ENCODE data around the gene ROCK2.

Gene ROCK2

GRCh38 chr2:11157296-11157695 is 187.1 kb downstream of the ROCK2 start:
- no peak for DNase-seq (ENCODE audit: low read depth)
- Histone ChIP-seq H3K9ac (ENCODE audit: low read length) (no peak overlapping the region), H3K4me1 (ENCODE audit: control insufficient read depth, insufficient read depth, low read length) (peaks cover 12% of the 10 kb centered on the region), H3K4me3 (ENCODE audit: low read length) (no peak overlapping the region), H3K9me3 (ENCODE audit: control insufficient read depth, low read length) (no peaks in the 10 kb centered on the region), H3K27me3 (replicated peaks; ENCODE audit: control insufficient read depth, insufficient read depth, low read length) (peaks cover 3% of the 10 kb centered on the region), H3K36me3 (ENCODE audit: control insufficient read depth, insufficient read depth, low read length, severe bottlenecking) (no peaks in the 10 kb centered on the region)

DNA sequence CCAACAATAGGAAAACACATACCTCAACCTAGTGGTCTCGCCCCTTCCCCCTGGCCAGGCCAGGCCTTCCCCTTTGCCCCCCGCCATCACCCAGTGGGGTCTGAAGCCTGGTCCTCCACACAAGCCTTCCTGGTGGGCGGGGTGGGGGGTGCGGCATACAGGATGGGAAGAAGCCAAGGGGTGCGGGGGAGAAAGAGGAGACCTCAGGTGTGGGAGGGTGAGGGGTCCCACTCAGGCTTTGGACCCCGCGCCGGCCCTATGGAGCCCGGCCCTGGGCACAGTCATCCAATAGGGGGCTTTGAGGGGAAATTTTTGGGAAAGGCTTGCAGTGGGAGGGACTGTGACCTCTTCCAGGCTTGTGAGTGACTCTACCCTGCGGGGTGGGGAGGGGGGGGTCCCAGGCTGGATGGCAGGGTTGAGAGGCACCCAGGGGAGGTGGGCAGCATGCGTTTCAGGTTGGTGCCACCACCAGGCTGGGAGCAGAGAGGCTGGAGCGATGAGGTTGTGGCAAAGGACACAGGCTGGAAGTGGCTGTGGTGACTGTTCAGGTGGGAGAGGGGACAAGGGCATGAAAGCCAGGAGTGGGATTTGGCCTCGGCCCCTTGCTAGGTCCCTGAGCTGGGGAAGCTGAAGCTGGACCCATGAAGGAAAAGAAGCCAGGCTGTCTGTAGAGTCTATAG is 187.9 kb downstream of the ROCK2 start:
- peaks cover 12% of the 10 kb centered on the region for H3K4me1 ChIP-seq (ENCODE audit: control insufficient read depth, insufficient read depth, low read length)
- H3K9me3 ChIP-seq (ENCODE audit: control insufficient read depth, low read length) = no peaks in the 10 kb centered on the region
- H3K27me3 ChIP-seq (replicated peaks; ENCODE audit: control insufficient read depth, insufficient read depth, low read length) = peaks cover 3% of the 10 kb centered on the region
- no peak for DNase-seq (ENCODE audit: low read depth)
- peak overlapping the region; percentile 89 for H3K4me3 ChIP-seq (ENCODE audit: low read length)
- no peaks in the 10 kb centered on the region for H3K36me3 ChIP-seq (ENCODE audit: control insufficient read depth, insufficient read depth, low read length, severe bottlenecking)
- H3K9ac ChIP-seq (ENCODE audit: low read length) = peak overlapping the region; percentile 91

GRCh38 chr2:11155381-11156035 is 188.9 kb downstream of the ROCK2 start, which contains the start of gene SLC66A3:
TSS of gene SLC66A3 (plus strand) at chr2:11155467. CDS start at chr2:11155547, 80 bp downstream.
- peaks cover 15% of the 10 kb centered on the region for H3K4me1 ChIP-seq (ENCODE audit: control insufficient read depth, insufficient read depth, low read length)
- peak within 1 kb of the TSS; percentile 89 for H3K4me3 ChIP-seq (ENCODE audit: low read length)
- no peak for DNase-seq (ENCODE audit: low read depth)
- peak within 1 kb of the TSS; percentile 91 for H3K9ac ChIP-seq (ENCODE audit: low read length)
- H3K36me3 ChIP-seq (ENCODE audit: control insufficient read depth, insufficient read depth, low read length, severe bottlenecking) = no peaks in the 10 kb centered on the region
- H3K9me3 ChIP-seq (ENCODE audit: control insufficient read depth, low read length) = no peaks in the 10 kb centered on the region
- H3K27me3 ChIP-seq (replicated peaks; ENCODE audit: control insufficient read depth, insufficient read depth, low read length) = peaks cover 3% of the 10 kb centered on the region

- Histone ChIP-seq H3K36me3 (ENCODE audit: control insufficient read depth, insufficient read depth, low read length, severe bottlenecking) (no peaks in the 10 kb centered on the region), H3K4me3 (ENCODE audit: low read length) (peak overlapping the region; percentile 81)
These were observed 189.5 kb downstream of the ROCK2 start for GRCh38 chr2:11154923-11155380.

GRCh38 chr2:11154016-11154922 is 190.2 kb downstream of the ROCK2 start:
- Histone ChIP-seq H3K9ac (ENCODE audit: low read length) (peak overlapping the region; percentile 91), H3K4me3 (ENCODE audit: low read length) (peak overlapping the region; percentile 81), H3K27me3 (replicated peaks; ENCODE audit: control insufficient read depth, insufficient read depth, low read length) (peaks cover 3% of the 10 kb centered on the region), H3K9me3 (ENCODE audit: control insufficient read depth, low read length) (no peaks in the 10 kb centered on the region), H3K4me1 (ENCODE audit: control insufficient read depth, insufficient read depth, low read length) (peaks cover 15% of the 10 kb centered on the region), H3K36me3 (ENCODE audit: control insufficient read depth, insufficient read depth, low read length, severe bottlenecking) (no peaks in the 10 kb centered on the region)
- DNase-seq (ENCODE audit: low read depth) = no peak

More at GRCh38 chr2:11154923-11155380, 189.5 kb downstream of the ROCK2 start:
- Histone ChIP-seq H3K4me1 (ENCODE audit: control insufficient read depth, insufficient read depth, low read length) (peaks cover 15% of the 10 kb centered on the region), H3K9me3 (ENCODE audit: control insufficient read depth, low read length) (no peaks in the 10 kb centered on the region), H3K9ac (ENCODE audit: low read length) (peak overlapping the region; percentile 91), H3K27me3 (replicated peaks; ENCODE audit: control insufficient read depth, insufficient read depth, low read length) (peaks cover 3% of the 10 kb centered on the region)
- peak; percentile 99 for DNase-seq (ENCODE audit: low read depth)

DNA sequence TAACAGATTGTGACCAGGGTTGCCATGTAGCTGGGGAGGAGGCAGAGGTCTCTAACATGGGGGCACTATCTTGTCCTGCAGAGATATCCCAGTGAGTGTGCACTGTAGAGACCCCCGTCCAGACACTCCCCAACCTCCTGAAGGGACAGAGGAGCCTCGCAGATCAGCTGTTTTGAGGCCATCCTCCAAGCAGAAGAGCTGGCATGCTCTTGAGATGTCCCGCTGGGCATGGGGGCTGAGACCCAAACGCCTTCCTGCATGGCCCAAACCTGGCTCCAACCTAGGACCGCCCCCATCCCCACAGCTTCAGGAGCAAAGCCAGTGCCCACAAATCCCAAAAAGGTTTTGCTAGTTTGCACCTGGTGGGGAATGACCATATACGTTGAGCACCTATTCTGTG is 191.8 kb downstream of the ROCK2 start:
- H3K9ac ChIP-seq (ENCODE audit: low read length) = no peak overlapping the region
- H3K27me3 ChIP-seq (replicated peaks; ENCODE audit: control insufficient read depth, insufficient read depth, low read length) = peaks cover 3% of the 10 kb centered on the region
- no peaks in the 10 kb centered on the region for H3K36me3 ChIP-seq (ENCODE audit: control insufficient read depth, insufficient read depth, low read length, severe bottlenecking)
- no peak overlapping the region for H3K4me3 ChIP-seq (ENCODE audit: low read length)
- no peaks in the 10 kb centered on the region for H3K9me3 ChIP-seq (ENCODE audit: control insufficient read depth, low read length)
- peaks cover 15% of the 10 kb centered on the region for H3K4me1 ChIP-seq (ENCODE audit: control insufficient read depth, insufficient read depth, low read length)
- DNase-seq (ENCODE audit: low read depth) = no peak

GRCh38 chr2:11147263-11147662 is 197.2 kb downstream of the ROCK2 start:
- Histone ChIP-seq H3K36me3 (ENCODE audit: control insufficient read depth, insufficient read depth, low read length, severe bottlenecking) (no peaks in the 10 kb centered on the region), H3K27me3 (replicated peaks; ENCODE audit: control insufficient read depth, insufficient read depth, low read length) (peaks cover 39% of the 10 kb centered on the region), H3K9ac (ENCODE audit: low read length) (no peak overlapping the region), H3K9me3 (ENCODE audit: control insufficient read depth, low read length) (peaks cover 13% of the 10 kb centered on the region), H3K4me3 (ENCODE audit: low read length) (no peak overlapping the region), H3K4me1 (ENCODE audit: control insufficient read depth, insufficient read depth, low read length) (peaks cover 3% of the 10 kb centered on the region)
- DNase-seq (ENCODE audit: low read depth) = no peak

DNA sequence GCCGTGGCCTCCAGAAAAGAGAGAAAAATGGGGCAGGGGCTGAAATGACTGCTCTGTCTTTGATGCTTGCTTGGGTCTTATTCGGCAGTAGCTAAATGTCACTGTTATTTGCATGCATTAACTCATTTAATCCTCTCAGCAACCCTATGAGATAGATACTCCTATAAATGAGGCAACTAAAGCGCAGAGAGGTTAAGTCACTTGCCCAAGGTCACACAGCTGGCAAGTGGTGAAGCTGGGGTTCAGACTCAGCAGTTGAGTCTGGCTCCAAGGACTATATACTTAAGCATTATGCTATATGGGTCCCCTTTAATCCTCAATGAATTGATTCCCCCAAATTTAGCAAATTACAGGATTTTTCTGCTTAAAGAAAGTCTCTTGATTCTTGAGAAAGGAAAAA is 198.4 kb downstream of the ROCK2 start:
- no peak for DNase-seq (ENCODE audit: low read depth)
- peaks cover 39% of the 10 kb centered on the region for H3K27me3 ChIP-seq (replicated peaks; ENCODE audit: control insufficient read depth, insufficient read depth, low read length)
- H3K9ac ChIP-seq (ENCODE audit: low read length) = no peak overlapping the region
- peaks cover 3% of the 10 kb centered on the region for H3K4me1 ChIP-seq (ENCODE audit: control insufficient read depth, insufficient read depth, low read length)
- H3K4me3 ChIP-seq (ENCODE audit: low read length) = no peak overlapping the region
- peaks cover 13% of the 10 kb centered on the region for H3K9me3 ChIP-seq (ENCODE audit: control insufficient read depth, low read length)
- no peaks in the 10 kb centered on the region for H3K36me3 ChIP-seq (ENCODE audit: control insufficient read depth, insufficient read depth, low read length, severe bottlenecking)

DNA sequence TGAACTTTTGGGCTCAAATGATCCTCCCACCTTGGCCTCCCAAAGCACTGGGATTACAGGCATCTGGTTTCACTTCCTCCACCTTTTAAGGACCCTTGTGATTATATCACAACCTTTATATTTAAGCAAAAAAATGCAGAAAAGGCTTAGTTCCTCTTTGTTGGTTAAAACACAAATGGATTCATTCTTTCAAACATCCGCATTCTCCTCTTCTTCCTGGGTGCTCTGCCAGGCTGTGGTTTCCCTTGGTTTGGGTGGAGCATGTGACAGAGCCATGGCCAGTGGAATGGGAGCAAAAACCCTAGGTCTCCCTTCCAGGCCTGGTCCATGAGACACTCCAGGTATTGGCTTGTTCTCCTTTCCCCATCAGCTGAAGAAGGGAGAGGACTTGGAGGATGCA is 199.1 kb downstream of the ROCK2 start:
- H3K36me3 ChIP-seq (ENCODE audit: control insufficient read depth, insufficient read depth, low read length, severe bottlenecking) = no peaks in the 10 kb centered on the region
- no peak for DNase-seq (ENCODE audit: low read depth)
- H3K4me3 ChIP-seq (ENCODE audit: low read length) = no peak overlapping the region
- peaks cover 39% of the 10 kb centered on the region for H3K27me3 ChIP-seq (replicated peaks; ENCODE audit: control insufficient read depth, insufficient read depth, low read length)
- H3K9me3 ChIP-seq (ENCODE audit: control insufficient read depth, low read length) = peaks cover 13% of the 10 kb centered on the region
- H3K9ac ChIP-seq (ENCODE audit: low read length) = no peak overlapping the region
- peaks cover 5% of the 10 kb centered on the region for H3K4me1 ChIP-seq (ENCODE audit: control insufficient read depth, insufficient read depth, low read length)

GRCh38 chr2:11144738-11145079 is 199.7 kb downstream of the ROCK2 start:
- Histone ChIP-seq H3K9me3 (ENCODE audit: control insufficient read depth, low read length) (peaks cover 13% of the 10 kb centered on the region), H3K4me3 (ENCODE audit: low read length) (no peak overlapping the region), H3K9ac (ENCODE audit: low read length) (no peak overlapping the region), H3K27me3 (replicated peaks; ENCODE audit: control insufficient read depth, insufficient read depth, low read length) (peaks cover 39% of the 10 kb centered on the region), H3K4me1 (ENCODE audit: control insufficient read depth, insufficient read depth, low read length) (peaks cover 6% of the 10 kb centered on the region), H3K36me3 (ENCODE audit: control insufficient read depth, insufficient read depth, low read length, severe bottlenecking) (no peaks in the 10 kb centered on the region)
- DNase-seq (ENCODE audit: low read depth) = no peak
